ENCODE data around the gene CDH4.

Gene CDH4

GRCh38 chr20:61614706-61615100 is 362.6 kb downstream of the CDH4 start:
- no peak for DNase-seq

- no peak for DNase-seq
Measured at GRCh38 chr20:61615806-61616205, 363.7 kb downstream of the CDH4 start.

GRCh38 chr20:61619751-61620150 is 367.7 kb downstream of the CDH4 start:
- no peak for DNase-seq

GRCh38 chr20:61620174-61620573 is 368.1 kb downstream of the CDH4 start:
- DNase-seq = no peak

- no peak for DNase-seq
Measured at GRCh38 chr20:61621035-61621730, 369.1 kb downstream of the CDH4 start.

- no peak for DNase-seq
Measured at GRCh38 chr20:61621852-61622251, 369.8 kb downstream of the CDH4 start.

GRCh38 chr20:61623451-61623850 is 371.4 kb downstream of the CDH4 start:
- DNase-seq = no peak

GRCh38 chr20:61625246-61625645 is 373.2 kb downstream of the CDH4 start:
- no peak for DNase-seq

- no peak for DNase-seq
Measured at GRCh38 chr20:61626412-61626811, 374.4 kb downstream of the CDH4 start.

- DNase-seq = no peak
Measured at GRCh38 chr20:61627791-61628415, 375.8 kb downstream of the CDH4 start.

GRCh38 chr20:61628480-61628879 is 376.4 kb downstream of the CDH4 start:
- DNase-seq = no peak

- no peak for DNase-seq
Measured at GRCh38 chr20:61628901-61629601, 377.0 kb downstream of the CDH4 start.

- DNase-seq = no peak
Measured at GRCh38 chr20:61629602-61630390, 377.7 kb downstream of the CDH4 start.

GRCh38 chr20:61630391-61630650 is 378.3 kb downstream of the CDH4 start:
- no peak for DNase-seq

GRCh38 chr20:61630816-61631215 is 378.8 kb downstream of the CDH4 start:
- DNase-seq = no peak

GRCh38 chr20:61631751-61632150 is 379.7 kb downstream of the CDH4 start:
- DNase-seq = no peak

GRCh38 chr20:61633004-61633403 is 380.9 kb downstream of the CDH4 start:
- no peak for DNase-seq

- DNase-seq = no peak
Measured at GRCh38 chr20:61634376-61635145, 382.5 kb downstream of the CDH4 start.

- no peak for DNase-seq
Measured at GRCh38 chr20:61635721-61636455, 383.8 kb downstream of the CDH4 start.

GRCh38 chr20:61636531-61637116 is 384.6 kb downstream of the CDH4 start:
- DNase-seq = no peak

GRCh38 chr20:61638802-61639585 is 386.9 kb downstream of the CDH4 start:
- no peak for DNase-seq
